DMS114 treated with DMSO at 0.1 percent for 48 hours (cell line): ENCODE data around the gene IFI44.

Experiments
- DNase-seq: peaks from one replicate; lab custom pipeline; 2025; ENCODE audit not compliant: unreplicated experiment; lab: John Stamatoyannopoulos, UW

The IFI44 gene

GRCh38 chr1:78651241-78651640 lies 1.6 kb downstream of the IFI44 start:
- no peak for DNase-seq

- DNase-seq: no peak
Measured at GRCh38 chr1:78652019-78652560, 2.5 kb downstream of the IFI44 start.

- no peak for DNase-seq
Measured at GRCh38 chr1:78658901-78659300, 9.3 kb downstream of the IFI44 start.

GRCh38 chr1:78663923-78664322 lies 14.3 kb downstream of the IFI44 start:
- no peak for DNase-seq

- no peak for DNase-seq
Measured at GRCh38 chr1:78664763-78665162, 15.1 kb downstream of the IFI44 start.

- DNase-seq: no peak
Measured at GRCh38 chr1:78665809-78666208, 16.2 kb downstream of the IFI44 start.

GRCh38 chr1:78667939-78668338 lies 18.3 kb downstream of the IFI44 start:
- no peak for DNase-seq

- no peak for DNase-seq
Measured at GRCh38 chr1:78668427-78668826, 18.8 kb downstream of the IFI44 start.

- no peak for DNase-seq
Measured at GRCh38 chr1:78672428-78672827, 22.8 kb downstream of the IFI44 start.

- no peak for DNase-seq
Measured at GRCh38 chr1:78673120-78673519, 23.5 kb downstream of the IFI44 start.

- DNase-seq: peak; percentile 63
Measured at GRCh38 chr1:78676347-78676982, 26.8 kb downstream of the IFI44 start.

GRCh38 chr1:78676993-78677392 lies 27.4 kb downstream of the IFI44 start:
- no peak for DNase-seq

GRCh38 chr1:78677788-78678187 lies 28.2 kb downstream of the IFI44 start:
- no peak for DNase-seq

GRCh38 chr1:78678324-78678723 lies 28.7 kb downstream of the IFI44 start:
- DNase-seq: no peak

- no peak for DNase-seq
Measured at GRCh38 chr1:78681265-78681664, 31.6 kb downstream of the IFI44 start.

- DNase-seq: no peak
Measured at GRCh38 chr1:78682496-78682895, 32.9 kb downstream of the IFI44 start.

GRCh38 chr1:78683079-78683478 lies 33.4 kb downstream of the IFI44 start:
- no peak for DNase-seq

GRCh38 chr1:78687315-78687714 lies 37.7 kb downstream of the IFI44 start:
- no peak for DNase-seq

GRCh38 chr1:78687914-78688313 lies 38.3 kb downstream of the IFI44 start:
- no peak for DNase-seq

GRCh38 chr1:78688697-78689096 lies 39.1 kb downstream of the IFI44 start:
- DNase-seq: peak; percentile 60

- no peak for DNase-seq
Measured at GRCh38 chr1:78690516-78690915, 40.9 kb downstream of the IFI44 start.

- no peak for DNase-seq
Measured at GRCh38 chr1:78691995-78692747, 42.5 kb downstream of the IFI44 start.
